Endothelial cell of umbilical vein (primary cell): Measurements from ENCODE around the gene HEPH.

Source experiments
- CTCF ChIP-seq, 2 donors: IDR thresholded peaks; 1 replicate in 1 of 2; 2 replicates in 1 of 2; pipeline ENCODE4 v1.5.1; 2011; ENCODE audit warnings: low read length in 2 of 2, mild to moderate bottlenecking in 2 of 2, moderate library complexity in 2 of 2, control low read depth in 1 of 2, inconsistent platforms in 1 of 2, low read depth in 1 of 2; ENCODE audit not compliant: insufficient read depth in 1 of 2; ENCODE audit errors: extremely low read depth in 1 of 2
- EZH2 ChIP-seq: IDR thresholded peaks from 2 replicates; pipeline ENCODE4 v1.6.1; 2012; ENCODE audit warnings: borderline replicate concordance, low read depth, mild to moderate bottlenecking, moderate library complexity, low read length, inconsistent platforms; ENCODE audit not compliant: severe bottlenecking
- JUN ChIP-seq: IDR thresholded peaks from 2 replicates; pipeline ENCODE4 v1.6.1; 2011; ENCODE audit warnings: borderline replicate concordance, low read depth; ENCODE audit not compliant: insufficient read length, insufficient read depth
- MAX ChIP-seq: IDR thresholded peaks from 2 replicates; pipeline ENCODE4 v1.6.1; 2011; ENCODE audit not compliant: insufficient read depth, insufficient read length
- MYC ChIP-seq: IDR thresholded peaks from one replicate; pipeline ENCODE4 v1.6.1; 2011; ENCODE audit warnings: mild to moderate bottlenecking, low read depth, low read length
- POLR2A ChIP-seq: IDR thresholded peaks from 2 replicates; pipeline ENCODE4 v1.6.1; 2012; ENCODE audit warnings: low read depth, mild to moderate bottlenecking, control low read depth, low read length
- POLR2AphosphoS5 ChIP-seq: IDR thresholded peaks from 2 replicates; pipeline ENCODE4 v1.6.1; 2012; ENCODE audit warnings: low read depth, mild to moderate bottlenecking, control low read depth, low read length, moderate library complexity; ENCODE audit not compliant: insufficient read depth

- TF ChIP-seq POLR2A (no peak), CTCF (IDR thresholded peaks at IDR 0.05; ENCODE audit: extremely low read depth in 1 of 2, insufficient read depth in 1 of 2, low read depth in 1 of 2, low read length in 2 of 2) (no peak), MYC (no peak), POLR2AphosphoS5 (no peak), EZH2 (no peak), MAX (no peak), JUN (no peak)
Observed at GRCh38 chrX:66164470-66164869, 423 bp downstream of the HEPH start.
